PFSK-1 (cell line): Measurements from ENCODE around the gene EEPD1.

Source experiments
- FOXP2 ChIP-seq: optimal IDR thresholded peaks from 2 replicates; pipeline ENCODE3; 2011; ENCODE audit warnings: borderline replicate concordance, control low read depth, inconsistent platforms; ENCODE audit not compliant: insufficient read depth; ENCODE audit errors: extremely low read length, extremely low read depth
- POLR2AphosphoS5 ChIP-seq: IDR thresholded peaks from 2 replicates; pipeline ENCODE4 v1.6.1; 2012; ENCODE audit warnings: low read depth, mild to moderate bottlenecking, control low read depth, low read length, moderate library complexity
- SIN3A ChIP-seq: IDR thresholded peaks from 2 replicates; pipeline ENCODE4 v1.6.1; 2012; ENCODE audit warnings: mild to moderate bottlenecking, low read length, moderate library complexity, borderline replicate concordance; ENCODE audit not compliant: insufficient read depth
- TAF1 ChIP-seq: IDR thresholded peaks from 2 replicates; pipeline ENCODE4 v1.6.1; 2012; ENCODE audit warnings: low read length, control low read depth, borderline replicate concordance; ENCODE audit not compliant: insufficient read depth
- TF ChIP-seq, protein P1 (sequence below), 2 experiments: IDR thresholded peaks; 2 replicates each; pipeline versions ENCODE4 v1.6.1 to v1.8.0; 2011 to 2012; ENCODE audit warnings: low read depth in 2 of 2, low read length in 2 of 2, control low read depth in 1 of 2, inconsistent platforms in 1 of 2, mild to moderate bottlenecking in 1 of 2, moderate library complexity in 1 of 2; ENCODE audit not compliant: insufficient read depth in 1 of 2

Gene EEPD1

DNA sequence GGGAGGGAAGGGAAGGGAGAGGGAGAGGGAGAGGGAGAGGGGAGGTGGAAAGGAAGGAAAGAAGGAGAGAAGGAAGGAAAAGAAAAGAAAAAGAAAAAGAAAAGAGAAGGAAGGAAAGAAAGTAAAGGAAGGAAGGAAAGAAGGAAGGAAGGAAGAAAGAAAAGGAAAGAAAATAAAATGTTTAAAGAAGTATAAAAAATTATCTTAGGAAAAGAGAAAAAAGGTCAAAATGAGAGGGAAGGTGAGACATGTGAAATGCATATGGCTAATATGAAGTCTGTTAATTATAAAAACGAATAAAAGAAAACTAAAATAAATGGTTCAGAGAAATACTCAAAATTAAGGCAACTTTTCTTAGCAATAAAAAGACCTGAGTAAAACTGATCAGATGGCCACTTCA lies 190.5 kb downstream of the EEPD1 start:
- TF ChIP-seq TAF1: no peak
- no peak for TF ChIP-seq FOXP2
- no peak for TF ChIP-seq POLR2AphosphoS5
- TF ChIP-seq, protein P1, sequence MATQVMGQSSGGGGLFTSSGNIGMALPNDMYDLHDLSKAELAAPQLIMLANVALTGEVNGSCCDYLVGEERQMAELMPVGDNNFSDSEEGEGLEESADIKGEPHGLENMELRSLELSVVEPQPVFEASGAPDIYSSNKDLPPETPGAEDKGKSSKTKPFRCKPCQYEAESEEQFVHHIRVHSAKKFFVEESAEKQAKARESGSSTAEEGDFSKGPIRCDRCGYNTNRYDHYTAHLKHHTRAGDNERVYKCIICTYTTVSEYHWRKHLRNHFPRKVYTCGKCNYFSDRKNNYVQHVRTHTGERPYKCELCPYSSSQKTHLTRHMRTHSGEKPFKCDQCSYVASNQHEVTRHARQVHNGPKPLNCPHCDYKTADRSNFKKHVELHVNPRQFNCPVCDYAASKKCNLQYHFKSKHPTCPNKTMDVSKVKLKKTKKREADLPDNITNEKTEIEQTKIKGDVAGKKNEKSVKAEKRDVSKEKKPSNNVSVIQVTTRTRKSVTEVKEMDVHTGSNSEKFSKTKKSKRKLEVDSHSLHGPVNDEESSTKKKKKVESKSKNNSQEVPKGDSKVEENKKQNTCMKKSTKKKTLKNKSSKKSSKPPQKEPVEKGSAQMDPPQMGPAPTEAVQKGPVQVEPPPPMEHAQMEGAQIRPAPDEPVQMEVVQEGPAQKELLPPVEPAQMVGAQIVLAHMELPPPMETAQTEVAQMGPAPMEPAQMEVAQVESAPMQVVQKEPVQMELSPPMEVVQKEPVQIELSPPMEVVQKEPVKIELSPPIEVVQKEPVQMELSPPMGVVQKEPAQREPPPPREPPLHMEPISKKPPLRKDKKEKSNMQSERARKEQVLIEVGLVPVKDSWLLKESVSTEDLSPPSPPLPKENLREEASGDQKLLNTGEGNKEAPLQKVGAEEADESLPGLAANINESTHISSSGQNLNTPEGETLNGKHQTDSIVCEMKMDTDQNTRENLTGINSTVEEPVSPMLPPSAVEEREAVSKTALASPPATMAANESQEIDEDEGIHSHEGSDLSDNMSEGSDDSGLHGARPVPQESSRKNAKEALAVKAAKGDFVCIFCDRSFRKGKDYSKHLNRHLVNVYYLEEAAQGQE (IDR thresholded peaks at IDR 0.05; ENCODE audit: insufficient read depth in 1 of 2, low read depth in 2 of 2, low read length in 2 of 2): no peak
- TF ChIP-seq SIN3A: no peak

DNA sequence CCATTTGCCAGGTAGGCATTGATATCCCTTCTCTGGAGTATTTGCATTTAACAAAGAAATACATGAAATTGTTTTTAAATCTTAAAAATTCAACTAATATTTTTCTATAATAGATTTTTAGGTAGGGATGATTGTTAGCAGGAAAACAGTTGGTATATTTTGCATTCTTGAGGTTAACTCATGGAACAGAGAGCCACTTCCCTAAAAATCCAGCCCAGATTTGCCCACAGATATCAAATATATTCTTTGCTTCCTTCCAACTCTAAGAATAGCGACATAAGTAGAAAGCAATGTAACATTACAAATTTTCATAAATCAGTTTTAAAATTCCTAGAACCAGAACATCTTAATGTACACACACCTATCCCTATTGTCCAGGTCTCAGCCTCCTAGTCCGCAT lies 191.6 kb downstream of the EEPD1 start:
- TF ChIP-seq, protein P1 (IDR thresholded peaks at IDR 0.05; ENCODE audit: insufficient read depth in 1 of 2, low read depth in 2 of 2, low read length in 2 of 2): no peak
- TF ChIP-seq POLR2AphosphoS5 (no peak), SIN3A (no peak), FOXP2 (no peak), TAF1 (no peak)

DNA sequence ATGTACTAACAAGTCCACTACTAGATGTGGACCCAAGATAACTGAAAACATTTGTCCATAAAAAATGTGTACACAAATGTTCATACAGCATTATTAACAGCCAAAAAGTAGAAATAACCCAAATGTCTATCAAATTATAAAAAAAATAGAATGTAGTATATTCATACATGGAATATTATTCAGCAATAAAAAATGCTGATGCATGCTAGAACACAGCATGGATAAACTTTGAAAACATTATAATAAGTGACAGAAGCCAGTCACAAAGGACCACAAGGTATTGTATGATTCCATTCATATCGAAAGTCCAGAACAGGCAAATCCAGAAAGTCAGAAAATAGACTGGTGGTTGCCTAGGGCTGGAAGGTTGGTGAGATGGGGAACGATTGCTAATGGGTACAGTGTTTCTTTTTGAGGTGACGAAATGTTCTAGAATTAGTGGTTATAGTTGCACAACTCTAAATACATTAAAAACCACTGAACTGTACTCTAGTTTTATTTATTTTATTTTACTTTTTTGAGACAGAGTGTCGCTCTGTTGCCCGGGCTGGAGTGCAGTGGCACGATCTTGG lies 193.3 kb downstream of the EEPD1 start:
- TF ChIP-seq TAF1 (no peak), SIN3A (no peak), POLR2AphosphoS5 (no peak), FOXP2 (no peak)
- TF ChIP-seq, protein P1 (IDR thresholded peaks at IDR 0.05; ENCODE audit: insufficient read depth in 1 of 2, low read depth in 2 of 2, low read length in 2 of 2): no peak

DNA sequence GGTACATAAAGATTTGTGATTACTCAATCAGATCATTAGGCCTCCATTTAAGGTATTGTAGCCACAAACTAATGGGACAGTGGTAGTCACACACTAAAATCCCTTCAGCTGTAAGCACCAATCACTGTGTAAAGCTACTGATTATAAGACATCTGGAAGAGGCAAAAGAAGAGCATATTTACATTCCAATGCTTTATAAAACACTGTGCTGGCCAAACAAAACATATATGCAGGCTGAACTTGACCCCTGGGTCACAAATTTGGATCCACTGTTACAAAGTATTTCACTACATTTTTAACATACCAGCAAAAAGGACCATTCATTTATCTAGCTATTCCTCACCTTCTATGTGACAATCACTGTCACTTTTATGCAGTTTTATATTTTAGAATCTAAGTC lies 195.2 kb downstream of the EEPD1 start:
- TF ChIP-seq SIN3A: no peak

DNA sequence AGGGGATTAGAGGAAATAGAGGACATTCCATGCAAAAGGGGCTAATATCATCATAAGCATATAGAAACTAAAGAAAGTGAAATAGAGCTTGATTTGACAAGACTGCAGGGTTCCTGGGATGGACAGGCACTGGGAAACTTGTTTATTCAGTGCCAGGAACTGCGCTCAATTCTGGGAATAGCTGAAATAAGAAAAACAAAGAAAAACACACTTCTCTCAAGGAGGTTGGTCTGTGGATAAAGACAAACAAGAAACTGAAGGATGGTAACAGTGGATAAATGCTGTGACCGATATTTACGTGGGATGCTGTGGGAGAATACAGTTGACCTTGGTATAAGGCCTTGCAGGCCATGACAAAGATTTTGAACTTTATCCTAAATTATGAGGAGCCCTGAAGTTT lies 195.7 kb downstream of the EEPD1 start:
- TF ChIP-seq POLR2AphosphoS5 (no peak), FOXP2 (no peak), TAF1 (no peak), SIN3A (no peak)
- TF ChIP-seq, protein P1 (IDR thresholded peaks at IDR 0.05; ENCODE audit: insufficient read depth in 1 of 2, low read depth in 2 of 2, low read length in 2 of 2): no peak
